A549 treated with DMSO at 1 μM for 4 hours (cell line): Measurements from ENCODE around the gene MRPL9. TPM values are rescaled to one million over a fixed set of nuclear protein-coding genes. Genes with fewer than 3 reads are reported as not detected.

Experiments
- total RNA-seq: library from RNA; stranded (reverse); fragments of 200-300 nt; extraction: Qiagen RNA extraction; gene quantifications from 5 replicates; pipeline ENCODE4 v1.2.3, GENCODE V29; 2022; ENCODE audit warnings: low read depth

The MRPL9 gene
- 71.6 to 87.0 TPM (median 84.6 TPM) in 5 replicates for total RNA-seq

GRCh38 chr1:151762941-151763921 lies at the start of gene MRPL9:
TSS of gene MRPL9 (minus strand) at chr1:151763496. CDS start at chr1:151763479, 17 bp downstream.

GRCh38 chr1:151805066-151805820 lies 41.9 kb upstream of the MRPL9 start, which contains the start of gene LINGO4:
TSS of gene LINGO4 (minus strand) at chr1:151805419. CDS start at chr1:151802704, 2,715 bp downstream.

GRCh38 chr1:151790071-151790939 lies 27.0 kb upstream of the MRPL9 start, which contains the start of gene TDRKH:
TSS of gene TDRKH (minus strand) at chr1:151790500. CDS start at chr1:151783022, 7,478 bp downstream.

GRCh38 chr1:151720974-151721787 lies 42.1 kb downstream of the MRPL9 start, which contains the start of gene RIIAD1:
TSS of gene RIIAD1 (plus strand) at chr1:151721522. CDS start at chr1:151721537, 15 bp downstream.

GRCh38 chr1:151716771-151717631 lies 46.3 kb downstream of the MRPL9 start, which contains the start of gene CELF3:
TSS of gene CELF3 (minus strand) at chr1:151716803. CDS start at chr1:151716020, 783 bp downstream.

Other genes with a start within 250 kb of the MRPL9 start
- 14.5 to 18.0 TPM (median 15.5 TPM) in 5 replicates for gene TUFT1, start 223.2 kb downstream of the MRPL9 start, total RNA-seq
- 8.6 to 10.3 TPM (median 9.5 TPM) in 5 replicates for gene SNX27, start 151.4 kb downstream of the MRPL9 start, total RNA-seq
- 0.03 TPM in 1 of 5 replicates, not detected in the others for gene CELF3, start 46.7 kb downstream of the MRPL9 start, total RNA-seq
- not detected in 5 replicates for gene RIIAD1, start 42.0 kb downstream of the MRPL9 start, total RNA-seq
- gene TDRKH, start 27.0 kb upstream of the MRPL9 start, total RNA-seq: 5.2 to 6.9 TPM (median 6.5 TPM) in 5 replicates
- not detected in 5 replicates for gene LINGO4, start 41.9 kb upstream of the MRPL9 start, total RNA-seq
- 0.02 to 0.07 TPM (median 0.03 TPM) in 3 of 5 replicates, not detected in the others for gene RORC, start 68.3 kb upstream of the MRPL9 start, total RNA-seq
- gene C2CD4D, start 76.3 kb upstream of the MRPL9 start, total RNA-seq: not detected in 5 replicates
- not detected in 5 replicates for gene THEM5, start 90.2 kb upstream of the MRPL9 start, total RNA-seq
- gene THEM4, start 146.0 kb upstream of the MRPL9 start, total RNA-seq: 13.3 to 15.5 TPM (median 13.8 TPM) in 5 replicates
- gene S100A10, start 230.4 kb upstream of the MRPL9 start, total RNA-seq: 1,693 to 2,312 TPM (median 1,909 TPM) in 5 replicates